DLD1 (cell line): ENCODE data around the gene PFKP.

Source experiments
- in situ Hi-C: cut with HindIII; loops from 2 replicates; pipeline ENCODE4 v1.10.0; 2017; ENCODE audit warnings: low sequenced_read_pairs

The PFKP gene

DNA sequence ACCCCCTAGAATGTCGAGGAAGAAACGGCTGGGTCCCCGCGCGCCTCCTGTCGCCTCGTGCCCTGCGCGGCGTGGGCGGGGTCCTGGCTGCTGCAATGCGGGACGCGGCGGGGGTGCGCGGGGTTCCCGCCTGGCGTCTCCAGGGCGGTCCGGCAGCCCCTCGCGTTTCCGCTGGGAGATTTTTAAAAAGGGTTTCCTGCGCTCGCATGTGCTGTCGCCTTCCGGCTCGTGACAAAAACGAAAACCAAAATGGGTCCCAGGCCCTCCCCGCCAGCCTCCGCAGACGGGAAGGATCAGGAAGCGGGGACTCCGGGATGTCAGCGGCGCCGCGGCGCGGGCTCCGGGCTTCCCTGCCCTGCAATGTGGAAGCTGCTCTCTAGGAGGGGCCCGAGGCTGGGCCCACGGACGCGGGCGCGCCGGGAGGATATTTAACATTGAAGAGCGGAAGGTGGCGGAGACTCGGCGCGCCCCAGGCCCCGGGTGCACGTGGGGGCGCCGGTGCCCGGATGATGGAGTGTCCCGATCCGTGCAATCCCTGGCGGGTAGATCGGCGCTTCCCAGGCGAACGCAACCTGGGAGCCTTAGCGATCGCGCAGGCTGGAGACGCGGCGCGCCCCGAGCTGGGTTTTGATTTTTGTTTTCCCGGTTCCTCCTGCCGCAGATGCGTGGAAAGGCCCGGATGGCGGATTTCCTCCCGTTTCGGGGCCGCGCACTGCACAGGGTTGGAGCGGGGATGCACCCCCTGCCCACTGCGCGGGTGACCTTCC, 1.0 kb downstream of the PFKP start:
- in situ Hi-C loops = no loop called here

DNA sequence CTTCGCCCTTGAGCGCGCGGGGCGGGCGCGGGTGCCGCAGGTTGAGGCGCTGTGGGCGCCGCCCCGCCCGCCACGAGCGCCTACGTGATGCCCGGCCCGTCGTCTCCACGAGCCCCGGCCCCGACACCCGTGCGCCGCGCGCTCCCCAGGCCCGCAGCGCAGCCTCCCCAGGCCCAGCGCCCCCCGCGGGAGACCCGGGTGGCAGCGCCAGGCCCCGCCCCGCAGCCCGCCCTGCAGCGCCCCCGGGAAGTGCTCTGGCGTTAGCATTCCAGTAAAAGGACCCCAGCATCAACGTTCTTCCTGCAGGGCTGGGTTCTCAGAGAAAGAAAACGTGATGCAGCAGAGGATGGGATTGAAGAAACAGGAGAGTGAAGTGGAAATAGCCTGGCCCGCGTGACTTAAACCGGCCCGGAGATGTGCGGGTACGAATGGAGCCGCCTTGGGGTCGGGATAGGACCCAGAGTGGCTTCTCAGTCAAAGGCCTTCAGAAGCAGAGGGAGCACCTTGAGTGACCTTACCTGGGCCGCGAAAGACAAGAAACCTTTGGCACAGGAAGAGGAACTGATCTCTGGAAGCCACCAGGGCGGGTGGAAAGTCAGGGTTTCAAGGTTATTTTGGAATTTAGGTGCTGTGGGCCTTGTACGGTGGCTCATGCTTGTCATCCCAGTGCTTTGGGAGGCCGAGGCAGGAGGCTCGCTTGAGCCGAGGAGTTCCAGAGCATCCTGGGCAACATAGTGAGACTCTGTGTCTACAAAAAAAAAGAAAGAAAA, 1.8 kb downstream of the PFKP start:
- in situ Hi-C loops = no loop called here

DNA sequence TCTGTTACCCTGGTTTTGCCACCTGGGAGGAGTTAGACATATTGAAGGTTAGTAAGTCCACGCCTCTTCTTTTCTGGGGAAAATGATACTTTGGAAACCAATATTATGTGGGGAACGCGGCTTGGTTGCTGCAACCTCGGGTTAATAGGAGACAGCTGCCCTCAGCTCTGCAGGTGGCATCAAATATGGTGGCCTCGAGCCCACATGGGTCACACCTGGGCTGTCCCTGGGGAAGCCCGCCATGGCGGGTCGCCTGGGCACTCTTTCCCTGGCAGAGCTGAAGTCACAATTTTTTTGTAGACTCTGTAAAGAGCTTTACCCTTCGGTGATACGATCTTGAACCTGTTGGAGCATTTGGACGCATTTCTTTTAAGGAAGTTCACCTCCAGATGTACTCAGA, 2.5 kb downstream of the PFKP start:
- in situ Hi-C loops = no loop called here

DNA sequence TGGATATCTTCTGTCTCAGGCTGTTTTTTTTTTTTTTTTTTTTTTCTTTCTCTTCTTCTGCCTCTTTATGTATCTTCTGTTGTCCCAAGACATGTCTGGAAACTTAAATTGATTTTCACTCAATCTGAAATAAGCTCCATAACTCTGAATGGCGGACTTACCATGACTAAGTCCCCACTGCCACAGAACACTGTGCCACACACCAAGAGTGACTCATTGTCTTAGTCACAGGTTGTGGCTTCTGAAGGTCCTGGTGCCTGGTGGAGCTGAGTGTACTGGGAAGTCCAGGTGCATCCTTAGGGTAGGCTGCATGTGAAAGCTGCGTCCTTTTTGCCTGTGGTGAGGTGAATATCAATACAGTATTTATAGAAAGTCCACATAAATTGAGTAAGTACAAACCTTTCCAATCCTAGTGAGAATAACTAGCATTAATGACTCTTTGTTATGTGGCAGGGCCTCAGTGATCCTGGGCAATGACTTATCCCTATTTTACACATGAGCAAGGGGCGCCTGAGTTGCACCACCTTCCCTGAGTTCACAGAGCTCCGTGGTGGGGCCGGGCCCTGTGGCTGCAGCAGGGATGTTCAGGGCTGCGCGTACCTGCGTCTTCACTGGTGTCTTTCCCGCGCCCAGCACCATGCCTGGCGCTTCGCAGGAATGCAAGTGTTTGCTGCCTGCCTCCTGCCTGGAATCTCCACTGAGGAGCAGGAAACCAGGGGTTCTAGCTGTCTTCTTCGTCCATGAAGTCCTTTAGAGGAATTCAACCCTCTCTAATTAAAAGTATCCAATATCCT, 4.3 kb downstream of the PFKP start:
- in situ Hi-C loops = no loop called here

DNA sequence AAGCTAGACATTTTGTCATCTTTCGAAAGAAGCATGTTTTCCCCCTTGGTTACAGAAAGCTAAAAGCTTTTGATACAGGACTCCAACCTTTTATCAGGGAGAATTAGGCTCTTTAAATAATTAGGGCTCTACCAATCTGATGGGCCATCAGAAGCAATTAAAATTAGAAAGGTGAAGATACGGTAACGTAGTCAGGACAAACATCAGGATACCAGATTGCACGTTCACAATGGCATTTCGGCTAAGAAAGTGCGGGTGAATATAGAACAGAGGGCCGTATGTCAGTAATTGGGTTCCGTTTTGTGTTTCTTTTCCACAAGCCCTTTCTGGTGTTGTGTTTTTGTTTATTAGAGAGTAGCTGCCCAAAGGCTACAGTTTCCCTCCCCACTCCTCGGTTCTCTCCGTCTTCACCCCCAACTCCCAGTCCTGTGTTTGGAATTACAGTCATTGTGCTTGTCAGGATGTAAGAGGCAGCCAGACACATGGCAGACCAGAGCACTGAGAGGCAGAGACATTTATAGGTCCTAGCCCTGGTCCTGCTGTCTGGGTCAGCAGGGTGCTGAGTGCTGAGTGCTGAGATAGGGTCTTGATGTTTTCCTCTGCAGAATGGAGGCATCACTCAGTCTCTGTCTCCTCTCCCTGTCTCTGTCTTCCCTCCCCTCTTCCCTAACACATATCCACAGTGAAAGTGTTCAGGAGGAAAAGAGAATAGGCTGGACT, 5.5 kb downstream of the PFKP start:
- in situ Hi-C loops = no loop called here

DNA sequence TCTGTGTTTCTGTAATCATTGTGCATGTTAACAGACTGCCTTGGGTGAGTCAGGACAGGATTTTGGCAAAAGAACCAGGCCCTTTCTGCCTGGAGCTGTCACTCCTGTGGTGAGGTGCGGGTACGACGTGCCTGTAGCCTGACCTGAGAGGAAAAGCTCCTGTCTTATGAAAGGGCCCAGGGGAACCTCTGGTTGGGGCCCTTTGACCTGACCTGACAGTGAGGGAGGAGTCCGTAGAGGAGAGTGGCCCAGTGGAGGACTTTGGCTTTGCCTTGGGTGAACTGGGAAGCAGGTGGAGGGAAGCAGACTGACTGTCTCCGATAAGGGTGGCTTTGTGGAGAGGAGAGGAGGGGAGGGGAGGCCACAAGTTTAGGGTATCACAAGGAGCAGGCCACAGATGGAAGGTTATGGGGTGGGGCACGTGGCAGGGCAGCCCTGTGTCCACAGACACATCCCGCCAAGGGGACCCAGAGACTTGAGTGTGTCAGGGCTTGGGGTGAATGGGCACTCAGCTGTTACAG, 6.9 kb downstream of the PFKP start:
- in situ Hi-C loops = no loop called here

DNA sequence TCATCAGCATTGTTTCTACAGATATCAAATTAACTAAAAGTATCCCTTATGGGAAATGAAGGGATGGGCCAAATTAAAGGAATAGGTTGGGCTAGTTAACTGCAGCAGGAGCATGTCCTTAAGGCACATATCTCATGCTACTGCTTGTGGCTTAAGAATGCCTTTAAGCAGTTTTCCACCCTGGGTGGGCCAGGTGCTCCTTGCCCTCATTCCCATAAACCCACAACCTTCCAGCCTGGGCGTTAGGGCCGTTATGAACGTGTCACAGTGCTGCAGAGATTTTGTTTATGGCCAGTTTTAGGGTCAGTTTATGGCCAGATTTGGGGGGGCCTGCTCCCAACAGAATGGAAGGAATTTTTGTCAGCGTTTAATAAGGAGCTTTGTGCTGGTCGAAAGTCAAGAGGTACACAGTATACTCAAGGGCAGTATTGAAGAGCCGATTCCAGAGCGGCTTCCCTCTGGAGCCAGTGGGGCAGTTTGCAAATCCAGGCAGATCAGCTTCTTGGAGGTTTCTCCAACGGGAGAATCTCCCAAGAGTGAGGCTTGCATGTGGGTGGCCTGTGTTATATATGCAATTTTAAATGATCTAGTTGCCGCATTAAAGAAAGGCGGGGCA, 7.7 kb downstream of the PFKP start:
- in situ Hi-C loops = no loop called here

DNA sequence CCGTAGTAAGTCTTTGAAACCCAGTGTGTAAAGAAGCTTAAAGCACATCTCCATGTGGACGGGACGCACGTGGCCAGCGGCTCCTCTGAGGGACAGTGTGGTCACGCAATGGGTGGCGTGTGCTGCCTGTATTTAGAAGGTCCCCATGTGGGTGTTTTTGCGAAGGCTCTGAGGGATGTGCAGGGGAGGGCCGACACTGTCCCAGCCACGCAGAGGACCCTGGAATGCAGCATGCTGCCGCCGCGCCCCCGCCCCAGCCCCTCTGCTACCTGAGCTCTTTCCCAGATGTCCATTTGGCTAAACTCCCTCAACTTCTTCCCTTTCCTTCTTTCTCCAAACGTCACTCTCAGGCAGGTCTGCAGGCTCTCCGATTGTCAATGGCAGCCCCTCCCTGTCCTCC, 8.8 kb downstream of the PFKP start:
- in situ Hi-C loops = no loop called here

DNA sequence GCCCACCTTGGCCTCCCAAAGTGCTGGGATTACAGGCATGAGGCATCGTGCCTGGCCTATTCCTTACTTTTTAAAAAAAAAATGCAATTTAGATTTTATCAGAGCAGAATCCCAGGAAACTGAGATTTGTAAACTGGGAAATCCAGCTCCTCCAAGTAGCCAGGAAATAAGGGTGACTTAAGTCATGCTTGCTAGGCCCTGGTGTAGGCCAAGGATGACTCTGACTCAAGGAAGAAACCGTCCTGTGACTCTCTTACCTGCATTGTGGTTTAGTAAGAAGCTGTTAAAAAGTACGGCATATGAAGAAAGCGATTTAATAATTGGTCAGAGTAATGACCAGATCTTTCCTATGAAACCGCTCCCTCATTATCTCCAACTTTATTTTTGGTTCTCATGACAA, 10.2 kb downstream of the PFKP start:
- in situ Hi-C loops = no loop called here

DNA sequence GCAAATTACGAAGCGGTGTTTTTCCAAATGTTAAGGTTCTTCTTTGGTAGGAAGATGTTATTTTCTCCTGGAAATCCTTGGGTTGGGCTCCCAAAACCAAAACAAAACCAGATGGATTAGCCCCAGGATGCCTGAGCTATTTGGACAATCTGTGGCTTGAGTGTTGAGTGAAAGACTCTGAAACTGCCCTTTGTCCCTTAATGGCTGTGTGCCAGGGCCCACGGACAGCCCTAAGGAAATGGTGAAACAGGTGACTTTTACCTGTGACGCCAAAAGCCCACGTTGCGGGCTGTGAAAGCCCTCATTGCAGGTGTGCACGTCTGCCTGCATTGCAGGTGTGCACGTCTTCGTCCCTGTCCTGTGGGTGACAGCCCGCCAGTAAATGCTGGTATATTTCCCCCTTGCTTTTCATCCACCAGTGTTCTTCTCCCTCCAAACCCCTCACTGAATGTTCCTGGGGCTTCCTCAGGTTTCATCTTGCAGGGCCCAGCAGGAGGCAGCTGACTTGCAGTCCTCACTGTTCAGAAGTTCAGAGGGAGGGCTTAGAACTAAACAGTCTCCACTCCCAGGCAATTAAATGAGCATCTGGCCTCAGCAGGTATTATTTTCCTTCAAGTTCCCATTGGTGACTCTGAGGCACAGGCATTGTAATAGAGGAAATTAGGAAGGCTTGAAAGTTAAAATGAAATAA, 10.7 kb downstream of the PFKP start:
- in situ Hi-C loops = no loop called here

DNA sequence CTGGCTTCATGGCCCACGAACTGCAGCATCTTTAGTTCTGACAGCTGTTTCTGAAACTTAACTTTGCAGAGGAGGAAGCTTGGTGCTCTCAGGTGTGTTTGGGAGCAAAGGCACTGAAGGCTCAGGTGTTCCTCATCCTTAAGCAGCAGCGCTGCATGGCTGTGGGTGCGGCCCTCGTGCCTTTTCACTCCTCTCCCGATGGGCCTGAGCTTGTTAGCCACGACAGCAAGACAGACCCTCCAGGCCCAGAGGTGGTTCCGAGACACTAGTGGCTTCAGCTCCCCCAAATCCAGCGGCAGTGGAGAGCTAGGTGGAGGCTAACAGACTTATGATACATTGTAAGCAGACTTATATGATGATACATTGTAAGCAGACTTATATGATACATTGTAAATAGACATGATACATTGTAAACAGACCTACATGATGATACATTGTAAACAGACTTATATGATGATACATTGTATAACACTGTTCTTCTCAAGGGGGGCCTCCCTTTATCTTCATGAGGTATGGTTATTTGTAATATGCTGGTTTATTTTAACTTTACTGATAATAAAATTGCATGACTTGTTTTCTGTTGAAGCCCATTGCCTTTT, 14.1 kb downstream of the PFKP start:
- in situ Hi-C loops = no loop called here

DNA sequence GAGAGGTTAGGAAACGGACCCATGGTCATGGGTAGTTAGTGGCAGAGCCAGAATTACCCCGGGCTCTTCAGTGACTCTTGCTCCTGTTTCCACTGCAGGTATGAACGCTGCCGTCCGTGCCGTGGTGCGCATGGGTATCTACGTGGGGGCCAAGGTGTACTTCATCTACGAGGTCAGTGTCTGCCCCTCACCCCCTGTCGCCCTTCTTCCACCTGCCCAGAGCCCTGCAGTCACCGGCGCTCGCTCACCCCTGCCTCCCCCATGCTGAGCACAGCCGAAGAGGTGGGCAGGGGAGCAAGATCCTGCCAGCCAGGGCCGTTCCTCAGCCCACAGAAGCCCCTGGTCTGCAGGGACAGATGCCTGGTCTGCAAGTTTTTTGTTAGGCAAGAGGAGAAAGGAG, 14.9 kb downstream of the PFKP start:
- in situ Hi-C loops = no loop called here

DNA sequence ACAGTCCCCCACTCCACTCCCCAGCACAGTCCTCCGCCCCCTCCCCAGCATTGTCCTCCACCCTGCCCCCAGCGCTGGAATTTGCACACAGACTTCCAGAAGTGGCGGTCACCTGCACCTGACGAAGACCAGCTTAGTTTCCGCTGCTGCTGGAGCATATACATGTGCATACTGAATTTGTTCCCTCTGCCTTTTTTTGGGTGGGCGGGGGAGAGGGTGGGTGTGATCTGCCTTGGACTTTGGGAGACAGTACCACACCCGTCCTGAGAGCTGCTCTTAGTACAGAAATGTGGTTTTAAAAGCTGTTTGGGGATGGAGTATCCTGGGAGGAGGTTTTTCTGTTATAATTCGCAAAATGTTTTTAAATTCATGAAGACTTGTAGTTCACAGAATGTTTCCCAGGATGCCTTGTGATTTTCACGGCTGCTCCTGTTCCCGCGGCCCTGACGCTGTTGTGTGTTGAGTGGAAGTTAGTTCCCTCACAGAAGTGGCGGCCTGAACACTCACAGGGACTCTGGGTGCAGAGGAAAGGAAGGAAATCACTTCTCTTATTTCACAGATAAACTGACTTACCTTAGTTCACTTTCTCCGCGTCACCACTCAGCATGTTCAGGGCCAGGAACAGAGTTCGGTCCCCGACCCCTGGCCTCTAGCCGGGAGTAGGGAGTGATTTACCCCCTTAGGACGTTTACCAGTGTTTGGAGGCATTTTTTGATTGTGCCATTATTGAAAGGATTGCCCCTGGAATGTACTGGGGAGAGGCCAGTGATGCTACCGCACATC, 18.6 kb downstream of the PFKP start:
- in situ Hi-C loops = no loop called here

DNA sequence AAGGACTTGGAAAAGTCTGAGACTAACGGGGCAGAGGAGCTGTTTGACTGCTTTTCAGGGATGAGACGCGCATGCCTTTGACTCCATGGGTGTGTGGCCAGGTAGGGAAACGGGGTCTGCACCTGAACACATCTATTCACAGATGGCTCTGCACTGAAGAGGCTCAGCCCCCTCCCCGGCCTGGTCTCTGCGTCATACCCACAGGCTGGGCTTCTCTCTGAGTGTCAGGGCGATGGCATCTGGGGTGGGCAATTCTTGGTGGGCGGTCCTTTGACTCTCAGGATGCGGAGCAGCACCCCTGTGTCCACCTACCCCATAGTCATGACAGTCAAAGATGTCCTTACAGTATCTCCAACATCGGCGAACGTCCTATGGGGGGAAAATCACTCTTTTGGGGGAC, 23.0 kb downstream of the PFKP start:
- in situ Hi-C loops = no loop called here

DNA sequence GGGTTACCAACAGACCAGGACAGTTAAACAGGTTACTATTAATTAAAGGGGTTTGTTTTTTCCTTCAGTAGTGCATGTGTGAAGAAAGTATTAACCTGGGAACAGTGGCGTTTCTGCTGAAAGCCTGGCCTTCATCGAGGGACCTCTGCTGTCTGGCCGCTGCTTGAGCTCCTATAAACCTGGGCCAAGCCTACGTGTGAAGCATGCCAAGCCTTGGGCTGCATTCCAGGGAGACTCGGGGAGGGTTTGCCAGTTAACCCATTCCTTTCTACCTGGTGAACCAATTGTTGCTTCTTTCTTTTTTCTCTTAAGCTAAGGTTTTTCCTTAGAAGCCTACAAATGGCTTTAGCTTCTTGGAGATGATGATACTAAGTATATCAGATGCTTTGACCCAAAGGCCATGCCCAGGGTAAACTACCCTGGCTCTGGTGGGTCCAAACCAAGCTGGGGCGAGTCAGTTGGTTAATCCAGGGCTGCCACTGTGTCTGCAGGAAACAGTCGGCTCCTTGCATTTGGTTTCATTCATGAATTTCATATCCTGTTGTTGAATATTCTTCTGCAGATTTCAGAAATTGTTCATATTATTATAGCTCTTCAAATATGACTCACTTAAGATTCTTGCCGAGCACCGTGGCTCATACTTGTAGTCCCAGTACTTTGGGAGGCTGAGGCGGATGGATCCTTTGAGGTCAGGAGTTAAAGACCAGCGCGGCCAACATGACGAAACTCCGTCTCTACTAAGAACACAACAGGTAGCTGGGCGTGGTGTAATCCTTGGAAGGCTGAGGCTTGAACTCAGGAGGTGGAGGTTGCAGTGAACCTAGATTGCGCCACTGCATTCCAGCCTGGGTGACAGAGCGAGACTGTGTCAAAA, 23.8 kb downstream of the PFKP start:
- in situ Hi-C loops = no loop called here

DNA sequence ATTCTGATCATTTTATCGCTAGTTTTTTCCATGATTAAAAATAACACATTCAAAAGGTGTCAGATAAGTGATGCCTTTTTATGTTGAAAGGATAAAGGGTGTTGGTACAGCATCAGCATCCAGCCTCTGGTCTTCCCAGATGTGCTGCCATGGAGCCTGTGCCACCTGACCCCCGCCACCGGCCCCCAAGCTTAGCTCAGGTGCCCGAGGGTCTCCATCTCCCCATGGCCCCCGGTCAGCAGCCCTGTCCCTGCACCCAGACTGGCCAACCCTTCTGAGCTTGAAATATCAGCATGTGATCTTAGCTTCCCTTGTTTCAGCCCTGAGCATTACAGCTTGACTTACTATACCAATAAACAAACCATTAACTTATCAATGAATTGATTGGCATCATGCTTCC, 24.6 kb downstream of the PFKP start:
- in situ Hi-C loops = no loop called here

DNA sequence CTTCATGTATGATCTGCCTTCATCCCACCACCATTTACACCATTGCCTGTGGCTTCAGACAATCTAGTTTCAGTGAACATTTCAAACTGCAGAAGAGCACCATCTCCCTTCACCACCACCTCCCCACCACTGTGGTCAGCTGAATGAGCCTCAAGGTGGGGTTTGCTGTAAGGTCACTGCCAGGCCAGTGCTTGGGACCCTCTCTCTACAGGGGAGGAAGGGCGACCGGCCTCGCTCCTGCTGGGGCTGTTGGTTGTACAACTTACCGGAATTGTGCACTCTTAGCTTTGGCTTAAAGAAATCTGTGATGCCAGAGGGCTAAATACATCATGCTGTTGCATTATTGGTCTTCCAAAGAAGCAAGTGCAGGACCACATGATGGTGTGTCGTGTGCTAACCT, 26.6 kb downstream of the PFKP start:
- in situ Hi-C loops = no loop called here

DNA sequence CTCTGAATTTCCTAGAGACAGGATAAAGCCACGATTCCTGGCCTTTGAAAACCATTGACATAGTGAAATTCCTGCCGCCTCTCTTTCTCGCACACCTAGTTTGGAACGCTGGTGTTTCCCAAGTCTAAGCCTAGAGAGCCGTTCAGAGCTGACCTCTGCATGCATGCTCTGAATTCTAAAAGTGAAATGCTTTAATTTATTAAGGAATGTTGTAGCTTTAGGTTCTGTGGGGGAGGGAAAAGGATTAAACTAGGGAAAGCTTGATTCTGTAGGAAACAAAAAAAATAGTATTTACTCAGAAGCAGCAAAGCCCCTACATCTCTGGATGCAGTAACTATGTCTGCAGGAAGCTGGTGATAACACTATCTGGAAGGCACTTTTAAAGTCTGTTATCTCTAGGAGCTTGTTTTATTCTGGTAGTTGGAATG, 27.3 kb downstream of the PFKP start:
- in situ Hi-C loops = no loop called here
